ENCODE data around the gene CEP57L1. TPM values are rescaled to one million over a fixed set of nuclear protein-coding genes. Genes with fewer than 3 reads are reported as not detected.

Gene CEP57L1
- total and polyA plus RNA-seq, 11 donors: 5.9 to 13.8 (median 9.5) TPM

GRCh38 chr6:109192865-109193264 lies 97.6 kb downstream of the CEP57L1 start:
- Histone ChIP-seq H3K27ac (no peak overlapping the region), H3K27me3 (no peaks in the 10 kb centered on the region), H3K9me3 (peaks cover 0 to 8% (median 0%) of the 10 kb centered on the region in 12 donors), H3K36me3 (no peaks in the 10 kb centered on the region), H3K4me3 (no peak overlapping the region), H3K4me1 (peaks cover 0 to 7% (median 0%) of the 10 kb centered on the region in 12 donors)
- intact Hi-C loops (cut with DNase I): loop anchor here in 1 of 10 donors (10.0 kb wide), 1 partner anchor 62 kb away; no protein-coding TSS in a partner anchor
- TF ChIP-seq CTCF (IDR thresholded peaks at IDR 0.05) (no peak), POLR2A (IDR thresholded peaks at IDR 0.05) (no peak)
- WGBS, 4 donors: 97 to 100% (median 98%) methylated on average over 4 of the region's 4 CpGs
- DNase-seq (no peak), ATAC-seq (no peak)

- ATAC-seq: no peak
- intact Hi-C loops (cut with DNase I): loop anchor here in 1 of 10 donors (10.0 kb wide), 1 partner anchor 60 kb away; no protein-coding TSS in a partner anchor
- TF ChIP-seq CTCF (IDR thresholded peaks at IDR 0.05): no peak
- no peak for TF ChIP-seq POLR2A (IDR thresholded peaks at IDR 0.05)
- DNase-seq: no peak
- H3K27ac ChIP-seq: no peak overlapping the region
- H3K36me3 ChIP-seq: no peaks in the 10 kb centered on the region
- 56 to 80% (median 68%) methylated on average over 1 of the region's 1 CpG for WGBS, 4 donors
- no peaks in the 10 kb centered on the region for H3K27me3 ChIP-seq
- peaks cover 0 to 8% (median 0%) of the 10 kb centered on the region in 12 donors for H3K9me3 ChIP-seq
- peaks cover 0 to 7% (median 0%) of the 10 kb centered on the region in 12 donors for H3K4me1 ChIP-seq
- no peak overlapping the region for H3K4me3 ChIP-seq
These were observed 99.6 kb downstream of the CEP57L1 start for GRCh38 chr6:109194880-109195279.

GRCh38 chr6:109197061-109197460 lies 101.8 kb downstream of the CEP57L1 start:
- Histone ChIP-seq H3K9me3 (no peaks in the 10 kb centered on the region), H3K36me3 (no peaks in the 10 kb centered on the region), H3K27me3 (no peaks in the 10 kb centered on the region), H3K4me1 (peaks cover 0 to 7% (median 0%) of the 10 kb centered on the region in 12 donors), H3K4me3 (no peak overlapping the region), H3K27ac (no peak overlapping the region)
- WGBS, 4 donors: 35 to 57% (median 44%) methylated on average over 1 of the region's 1 CpG
- intact Hi-C loops (cut with DNase I): loop anchor here in 1 of 10 donors (10.0 kb wide), 1 partner anchor 58 kb away; no protein-coding TSS in a partner anchor
- ATAC-seq (no peak), DNase-seq (no peak)
- TF ChIP-seq CTCF (IDR thresholded peaks at IDR 0.05) (no peak), POLR2A (IDR thresholded peaks at IDR 0.05) (no peak)

- Histone ChIP-seq H3K4me3 (no peak overlapping the region), H3K27me3 (no peaks in the 10 kb centered on the region), H3K9me3 (no peaks in the 10 kb centered on the region), H3K4me1 (no peaks in the 10 kb centered on the region), H3K27ac (no peak overlapping the region), H3K36me3 (no peaks in the 10 kb centered on the region)
- 83 to 87% (median 85%) methylated on average over 5 of the region's 5 CpGs for WGBS, 4 donors
- no peak for DNase-seq
- no peak for ATAC-seq
- no peak for TF ChIP-seq CTCF (IDR thresholded peaks at IDR 0.05)
- no peak for TF ChIP-seq POLR2A (IDR thresholded peaks at IDR 0.05)
- intact Hi-C loops (cut with DNase I): no loop called here
These were observed 107.3 kb downstream of the CEP57L1 start for GRCh38 chr6:109202409-109203264.
